Right lung (tissue), 5 donors: Measurements from ENCODE around the gene FKBP11. TPM values are rescaled to one million over a fixed set of nuclear protein-coding genes. Genes with fewer than 3 reads are reported as not detected.

Source experiments
- DNase-seq, 2 donors: peaks; one replicate each; pipeline ENCODE4 v3.0.0-alpha.2; 2013
- polyA plus RNA-seq, 5 donors: library from polyadenylated mRNA; unstranded; fragments of 120-200 nt; gene quantifications; one replicate each; pipeline versions ENCODE4 v1.2.1 to v1.2.3, GENCODE V29; 2013; ENCODE audit warnings: inconsistent platforms in 1 of 5, low replicate concordance in 1 of 5; ENCODE audit not compliant: insufficient read length in 5 of 5, insufficient read depth in 1 of 5

The FKBP11 gene
- polyA plus RNA-seq, 5 donors = 16.0 to 26.9 (median 21.8) TPM

DNA sequence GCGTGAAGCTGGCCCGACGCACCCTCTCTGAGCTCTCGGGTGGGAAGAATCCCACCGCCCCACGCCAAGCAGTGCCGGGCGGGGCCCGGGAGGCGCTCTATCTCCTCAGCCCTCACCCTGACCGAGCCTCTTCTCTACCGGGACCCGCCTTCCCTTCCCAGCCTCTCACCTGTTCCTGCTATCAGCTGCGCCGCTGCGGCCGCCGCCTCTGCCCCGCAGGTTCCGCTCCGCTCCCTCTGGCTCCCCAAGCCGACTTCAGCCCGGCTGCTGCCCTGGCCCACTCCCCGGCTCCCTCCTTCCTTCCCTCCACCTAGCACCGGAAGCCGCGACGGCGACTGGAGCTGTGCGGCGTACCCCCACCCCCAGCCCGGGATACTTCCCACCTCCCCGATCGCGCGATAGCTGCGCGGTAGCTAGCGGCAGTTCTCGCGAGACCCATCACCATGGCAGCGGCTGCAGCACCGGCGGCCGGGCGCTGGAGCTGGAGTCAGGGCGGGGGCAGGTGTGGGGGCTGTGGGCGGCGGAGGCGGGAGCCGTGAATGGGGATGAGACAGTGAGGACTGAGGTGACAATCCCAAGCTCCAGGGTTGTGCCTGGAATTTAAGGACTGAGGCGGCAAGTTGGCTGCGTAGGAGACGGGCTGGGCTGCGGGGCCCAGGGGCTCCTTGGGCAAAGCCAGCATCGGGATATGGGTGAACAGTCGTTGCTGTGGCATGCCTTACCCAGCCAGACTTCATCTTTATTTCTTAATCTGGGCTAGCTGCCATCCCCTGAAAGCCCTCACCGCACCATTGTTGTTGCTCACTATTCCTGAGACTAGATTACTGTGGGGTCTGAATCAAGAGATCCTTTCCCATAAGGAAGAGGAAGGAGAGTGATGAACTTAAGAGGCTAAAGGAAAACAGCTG, 32.1 kb upstream of the FKBP11 start, which contains the start of gene ARF3:
ARF3 (minus strand) TSS at position 347 of the 908 bp plus-strand sequence. CDS start 16,392 bp downstream, outside the sequence.
- DNase-seq = peak; percentile 95

DNA sequence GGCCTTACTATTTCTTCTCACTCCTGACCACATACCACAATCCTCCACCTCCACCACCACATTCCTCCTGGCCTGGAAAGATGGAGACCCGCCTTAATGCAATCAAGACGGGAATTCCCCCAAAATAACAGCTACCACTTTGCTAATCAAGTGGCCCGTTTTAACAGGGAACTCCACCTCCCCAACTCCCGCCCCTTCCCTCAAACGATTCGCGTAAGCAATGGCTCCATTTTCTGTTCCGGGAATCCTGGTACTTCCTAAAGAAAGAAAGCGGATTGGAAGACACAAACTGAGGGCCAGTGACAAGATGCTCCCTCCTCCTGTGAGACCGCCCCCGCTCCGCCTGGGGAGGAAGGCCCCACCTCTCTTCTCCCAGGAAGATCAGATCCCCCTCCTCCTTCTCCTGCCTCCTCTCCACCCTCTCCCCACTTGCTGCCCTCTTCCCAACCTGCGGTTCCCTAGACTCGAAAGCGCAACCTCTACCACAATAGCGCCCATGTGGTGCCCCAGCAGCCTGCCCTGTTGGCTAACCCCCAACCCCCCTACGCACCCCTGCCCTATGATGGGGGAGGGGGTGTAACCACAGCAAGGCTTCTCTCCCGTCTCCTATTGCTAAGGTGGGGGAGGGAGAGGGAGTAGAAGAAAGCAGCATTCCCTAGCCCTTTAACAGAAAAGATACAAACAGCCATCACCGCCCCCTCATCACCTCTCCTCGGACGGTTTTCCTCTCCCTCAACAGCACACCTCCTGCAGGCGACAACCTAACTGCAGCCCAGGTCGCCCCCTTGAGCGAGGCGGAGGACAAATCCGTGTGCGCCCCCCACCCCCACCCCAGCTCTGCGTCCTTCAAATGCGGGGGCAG, 31.2 kb upstream of the FKBP11 start:
- peak; percentile 83 to 86 for DNase-seq

DNA sequence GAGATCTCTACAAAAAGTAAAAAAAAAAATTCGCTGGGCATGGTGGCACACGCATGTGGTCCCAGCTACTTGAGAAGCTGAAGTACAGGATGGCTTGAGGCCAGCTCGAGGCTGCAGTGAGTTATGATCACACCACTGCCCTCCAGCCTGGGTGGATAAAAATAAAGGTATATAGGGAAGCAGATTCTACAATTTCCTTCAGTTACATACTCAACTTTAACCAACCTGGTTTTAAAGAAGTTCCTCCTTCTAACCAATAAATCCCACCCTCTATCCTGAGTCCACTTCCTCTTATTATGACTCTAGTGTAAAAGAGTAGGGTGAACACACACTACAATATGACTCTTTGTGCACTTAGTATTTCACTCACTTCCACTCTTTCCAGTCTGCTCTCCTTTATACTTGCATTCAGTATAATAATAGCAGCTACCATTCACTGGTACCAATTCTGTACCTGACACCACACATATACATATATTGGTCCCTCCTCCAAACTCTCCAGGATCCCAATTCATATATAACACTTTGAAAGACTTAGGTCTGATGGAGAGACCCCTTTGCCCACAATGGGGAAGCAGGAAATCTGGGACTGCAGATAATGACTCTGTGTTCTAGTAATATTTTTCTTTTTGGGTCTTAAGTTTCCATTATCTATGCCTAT, 29.7 kb upstream of the FKBP11 start:
- DNase-seq = no peak

DNA sequence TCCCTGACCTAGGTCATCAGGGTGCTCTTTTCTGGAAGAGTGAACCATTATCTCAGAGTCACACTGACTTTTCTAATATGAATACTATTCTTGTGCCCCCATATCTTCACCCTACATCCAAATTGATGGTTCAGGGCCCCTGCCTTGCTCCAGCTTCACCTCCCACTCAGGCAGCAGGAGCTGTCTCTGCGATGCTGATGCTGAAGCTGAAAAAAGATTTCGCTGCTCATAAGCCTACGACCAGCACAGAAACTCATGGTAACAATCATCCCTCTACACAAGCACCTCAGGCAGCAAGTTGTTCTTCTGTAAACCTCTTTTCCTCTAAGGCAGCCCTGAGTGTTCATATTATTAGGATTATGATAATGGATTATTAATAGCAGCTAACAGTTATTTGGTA, 28.8 kb upstream of the FKBP11 start:
- no peak for DNase-seq

DNA sequence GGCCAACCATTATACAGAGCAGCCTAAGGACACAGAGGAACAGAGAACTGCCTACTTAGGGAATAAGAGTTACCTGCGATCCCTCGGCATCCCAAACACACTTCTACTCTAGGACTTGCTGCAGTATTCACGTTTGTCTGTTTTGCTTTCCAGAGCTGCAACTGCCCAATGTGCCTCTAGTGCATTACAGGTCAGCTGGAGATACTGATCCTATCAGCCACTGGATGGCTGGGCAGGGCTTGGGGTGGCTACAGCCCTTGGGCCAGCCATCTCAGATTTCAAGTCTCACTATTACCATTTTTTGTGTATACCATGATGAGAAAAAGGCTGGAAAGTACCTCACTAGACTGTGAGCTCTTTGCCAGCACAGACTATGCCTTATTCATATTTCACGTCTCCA, 27.4 kb upstream of the FKBP11 start:
- no peak for DNase-seq

DNA sequence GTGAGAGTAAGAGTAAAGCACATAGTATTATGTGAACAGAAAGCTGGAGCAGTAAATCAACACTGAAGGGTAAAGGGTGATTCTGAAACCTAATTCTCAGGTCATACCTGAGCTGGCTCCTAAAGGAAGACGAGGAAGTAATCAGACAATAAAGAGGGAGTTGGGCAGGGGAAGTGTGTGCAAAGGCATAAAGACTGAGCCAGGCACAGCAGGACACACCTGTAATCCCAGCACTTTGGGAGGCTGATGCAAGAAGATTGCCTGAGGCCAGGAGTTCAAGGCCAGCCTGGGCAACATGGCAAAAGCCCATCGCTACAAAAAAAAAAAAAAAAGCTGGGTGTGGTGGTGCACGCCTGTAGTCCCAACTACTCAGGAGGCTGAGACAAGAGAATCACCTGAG, 22.4 kb upstream of the FKBP11 start:
- no peak for DNase-seq

DNA sequence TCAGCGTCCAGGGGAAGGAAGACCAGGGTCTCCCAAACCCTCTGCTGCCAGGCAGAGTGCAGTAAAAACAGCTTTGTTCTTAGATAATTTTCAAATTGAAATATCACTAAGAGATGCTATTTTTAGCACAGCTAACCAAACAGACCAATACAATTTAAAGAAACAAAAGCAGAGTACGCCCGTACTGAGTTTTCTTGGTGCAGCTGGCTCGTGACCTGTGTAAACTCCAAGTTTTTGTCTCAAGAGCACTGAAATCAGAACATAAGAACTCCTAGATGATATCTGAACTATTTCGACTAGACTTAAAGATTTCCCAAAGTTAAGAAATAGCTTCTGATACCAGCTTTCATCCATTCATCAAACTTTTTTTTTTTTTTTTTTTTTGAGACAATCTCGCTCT, 21.7 kb upstream of the FKBP11 start:
- DNase-seq = no peak

DNA sequence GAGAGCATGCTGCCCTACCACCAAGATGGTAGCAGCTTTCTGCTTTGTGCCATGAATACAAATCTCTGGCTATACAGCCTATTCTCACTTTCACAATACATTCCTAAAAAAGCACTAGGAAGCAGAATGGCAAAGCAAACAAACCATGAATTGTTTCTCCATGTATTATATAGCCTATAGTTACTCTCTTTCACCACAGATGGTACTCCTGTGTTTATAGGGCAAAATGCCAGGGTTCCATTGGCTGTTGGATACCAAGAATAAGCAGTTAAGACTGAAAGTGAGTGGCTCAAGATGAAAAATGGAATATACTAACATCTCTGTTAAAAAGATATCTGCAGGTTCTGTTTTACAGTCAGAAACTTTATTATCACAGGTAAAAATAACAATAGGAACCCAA, 20.9 kb upstream of the FKBP11 start:
- no peak for DNase-seq

DNA sequence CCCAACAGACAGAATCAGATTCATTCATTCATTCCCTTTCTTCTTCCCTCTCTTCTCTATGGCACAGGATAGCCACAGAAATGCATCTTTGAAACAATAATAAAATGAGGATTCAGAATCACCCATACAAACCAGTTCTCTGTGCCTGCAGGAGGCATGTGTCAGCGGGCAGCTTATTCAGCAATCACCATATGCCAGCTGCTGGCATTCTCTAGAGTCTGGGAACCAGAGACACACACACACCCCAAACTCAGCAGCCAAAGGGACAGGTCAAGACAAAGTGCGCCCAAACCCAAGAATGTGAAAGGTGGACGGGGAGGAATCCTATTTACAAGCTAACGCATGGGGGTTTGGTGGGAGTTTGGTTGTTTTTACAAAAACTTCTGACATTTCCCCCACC, 17.9 kb upstream of the FKBP11 start:
- no peak for DNase-seq

DNA sequence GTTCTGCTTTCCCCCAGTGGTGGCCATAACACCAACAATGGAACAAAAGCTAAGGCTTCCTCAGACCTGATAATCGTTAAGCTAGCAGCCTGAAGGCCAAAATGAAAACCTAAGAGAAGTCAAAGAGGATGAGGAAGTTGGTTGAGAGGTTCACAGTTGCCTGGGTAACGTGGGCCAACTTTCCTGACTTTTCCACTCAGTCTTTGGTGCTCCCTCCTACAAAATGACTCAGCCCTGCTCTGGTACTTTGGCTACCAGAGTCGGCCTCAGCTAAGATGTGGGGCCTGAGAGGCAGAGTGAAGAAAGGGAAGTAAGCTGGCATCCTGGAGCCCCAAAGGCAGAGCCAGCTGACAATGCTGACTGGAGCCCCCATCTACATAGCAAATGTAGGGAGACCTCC, 14.9 kb upstream of the FKBP11 start:
- no peak for DNase-seq

DNA sequence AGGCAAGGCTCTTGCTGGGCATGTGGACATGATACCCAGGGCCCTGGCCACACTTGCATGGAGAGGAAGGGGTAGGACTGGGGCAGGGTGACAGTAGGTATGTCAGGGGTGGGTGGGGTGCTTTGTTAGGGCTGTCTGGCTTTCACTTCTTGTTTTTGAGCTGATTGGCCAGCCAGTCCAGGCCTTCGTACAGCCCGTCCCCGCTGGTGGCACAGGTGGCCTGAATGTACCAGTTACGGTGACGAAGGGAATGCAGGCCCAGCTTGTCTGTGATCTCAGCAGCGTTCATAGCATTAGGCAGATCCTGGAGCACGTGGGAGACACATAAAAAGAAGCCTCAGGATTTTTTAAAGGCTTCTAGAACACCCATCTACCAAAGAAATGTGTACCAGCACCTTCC, 13.5 kb upstream of the FKBP11 start:
- DNase-seq = no peak

DNA sequence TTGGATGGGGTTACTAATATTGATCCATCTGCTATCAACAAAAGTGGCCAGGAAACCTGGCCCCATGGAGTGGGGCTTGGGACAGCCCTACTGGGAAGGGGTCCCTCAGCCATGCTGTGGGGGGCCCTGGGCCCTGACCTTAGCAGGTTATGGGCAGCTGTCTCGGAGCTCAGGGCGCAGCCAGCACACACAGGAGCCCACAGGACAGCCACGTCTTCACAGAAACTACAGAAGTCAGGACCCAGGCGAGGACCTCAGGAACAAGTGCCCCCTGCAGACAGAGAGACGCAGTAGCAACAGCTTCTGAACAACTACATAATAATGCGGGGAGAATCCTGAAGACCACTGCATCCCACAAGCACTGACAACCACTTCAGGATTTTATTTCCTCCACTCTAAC, 11.9 kb upstream of the FKBP11 start:
- no peak for DNase-seq

DNA sequence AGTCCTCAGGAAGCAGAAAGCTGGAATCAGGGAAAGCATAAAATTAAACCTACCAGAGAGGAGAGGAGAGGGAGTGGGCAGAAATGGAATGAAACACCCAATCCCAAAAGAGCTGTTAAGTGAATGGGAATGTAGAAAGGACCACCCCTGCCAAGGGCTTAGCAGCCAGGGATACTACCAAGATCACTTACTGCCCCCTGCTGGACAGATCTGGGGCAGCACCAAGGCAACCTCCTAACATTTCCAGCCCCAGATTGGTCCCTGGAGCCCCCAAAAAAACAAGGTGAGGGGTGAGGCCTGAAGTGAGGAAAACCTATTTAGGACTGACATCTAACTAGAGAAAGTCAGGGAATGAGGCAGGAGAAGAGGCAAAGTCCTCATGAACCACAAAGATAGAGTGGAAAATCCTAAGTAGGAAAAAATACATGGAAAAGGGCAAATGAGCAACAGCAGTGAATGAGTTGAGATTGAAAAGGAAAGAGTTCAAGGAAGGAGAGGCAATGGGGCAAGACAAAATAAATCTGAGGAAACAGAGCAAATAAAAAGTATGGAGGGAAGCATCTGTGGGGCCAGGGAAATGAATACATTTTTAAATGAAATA, 11.2 kb upstream of the FKBP11 start:
- peak; percentile 38 to 57 for DNase-seq

DNA sequence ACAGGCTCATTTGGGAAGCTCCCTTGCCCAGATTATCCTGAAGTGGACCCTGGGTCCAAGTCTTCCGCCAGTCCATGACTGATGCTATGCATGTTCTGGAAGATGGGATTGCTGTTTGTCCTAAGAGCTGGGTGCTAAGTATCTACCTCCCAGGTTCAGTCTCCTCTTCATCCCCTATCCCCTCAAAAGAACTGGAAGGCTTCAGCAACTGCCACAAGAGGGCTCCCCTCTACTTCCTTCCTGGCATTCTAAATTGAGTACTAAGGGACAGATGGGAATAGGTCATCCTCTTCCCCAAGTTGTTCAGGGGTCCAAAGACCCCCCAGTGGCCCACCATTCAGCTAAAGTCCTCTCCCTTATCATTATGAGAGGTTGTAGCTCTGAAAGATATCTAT, 9.0 kb upstream of the FKBP11 start:
- DNase-seq = no peak

DNA sequence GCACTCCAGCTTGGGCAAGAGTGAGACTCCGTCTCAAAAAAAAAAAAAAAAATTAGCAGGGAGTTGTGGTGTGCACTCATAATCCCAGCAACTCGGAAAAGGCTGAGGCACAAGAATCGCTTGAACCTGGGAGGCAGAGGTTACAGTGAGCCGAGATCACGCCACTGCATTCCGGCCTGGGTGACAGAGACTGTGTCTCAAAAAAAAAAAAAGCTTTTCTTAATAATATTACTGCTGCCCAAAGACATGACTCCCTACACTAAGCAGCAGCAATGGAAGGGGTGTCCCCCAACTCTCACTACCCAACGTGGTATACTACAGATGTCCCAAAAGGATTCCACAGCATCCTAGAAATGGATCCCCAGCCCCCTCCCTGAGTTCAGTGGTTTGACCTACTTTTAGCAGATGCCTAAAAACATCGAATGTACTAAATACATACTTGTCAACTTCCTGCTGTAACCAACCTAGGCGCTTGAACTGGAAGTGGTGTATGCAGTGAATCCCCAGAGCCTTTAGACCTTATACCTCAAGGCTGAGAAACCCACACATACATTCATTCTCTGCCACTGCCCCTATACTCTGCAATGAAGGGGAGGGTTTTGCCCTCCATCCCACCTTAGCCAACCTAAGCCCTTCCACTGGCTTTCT, 8.5 kb upstream of the FKBP11 start:
- no peak for DNase-seq

DNA sequence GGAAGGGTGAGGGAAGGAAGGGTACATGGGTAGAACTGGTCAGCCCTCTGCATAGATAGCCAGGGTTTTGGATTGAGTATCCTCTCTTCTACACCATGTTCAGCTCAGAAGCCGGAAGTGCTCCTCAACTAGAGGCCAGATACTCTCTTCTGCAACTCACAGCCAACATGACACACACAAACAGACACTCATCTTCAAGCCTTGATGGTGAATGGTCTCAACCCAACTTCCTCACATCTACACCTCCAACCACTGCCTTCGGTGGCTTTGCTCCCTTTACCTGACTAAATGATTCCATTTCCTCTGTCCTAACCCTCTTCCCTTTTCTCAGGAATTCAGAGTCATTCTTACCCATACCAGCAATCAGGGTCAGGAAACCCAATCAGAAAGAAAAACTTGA, 7.6 kb upstream of the FKBP11 start:
- no peak for DNase-seq

DNA sequence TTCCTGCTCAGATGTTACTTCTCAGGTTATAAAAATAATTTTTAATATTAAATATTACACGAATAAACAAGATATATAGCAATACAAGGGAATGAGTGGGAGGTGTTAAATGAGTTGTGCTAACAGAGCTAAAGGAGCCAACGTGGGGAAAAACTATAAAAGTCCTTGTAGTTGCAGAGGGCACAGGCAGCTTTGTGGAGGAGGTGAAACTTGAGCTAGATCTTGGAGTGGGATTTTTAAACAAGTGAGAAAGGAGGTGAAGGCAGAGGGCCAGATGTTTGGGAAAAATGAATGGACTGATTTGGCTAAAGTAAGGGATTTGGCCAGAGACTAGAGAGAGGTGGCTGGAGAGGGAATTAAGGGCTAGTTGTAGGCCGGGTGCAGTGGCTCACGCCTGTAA, 5.2 kb upstream of the FKBP11 start:
- no peak for DNase-seq

DNA sequence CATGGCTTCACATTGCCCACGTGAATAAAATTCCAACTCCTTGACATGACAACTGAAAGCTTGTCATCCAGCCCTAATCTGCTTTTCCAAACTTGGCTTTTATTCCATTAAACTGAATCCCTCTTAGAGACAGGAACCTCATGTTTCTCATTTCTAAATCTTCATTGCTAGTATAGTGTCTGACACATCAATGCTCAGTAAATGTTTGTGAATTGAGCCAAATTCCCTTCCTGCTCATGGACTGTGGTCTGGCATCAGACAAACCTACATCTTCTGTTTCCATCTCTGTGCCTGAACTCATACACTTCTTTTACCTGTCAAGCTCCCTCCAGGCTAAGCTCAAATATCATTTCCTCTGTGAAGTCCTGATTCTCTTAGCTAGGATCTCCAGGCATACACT, 4.3 kb upstream of the FKBP11 start:
- no peak for DNase-seq

DNA sequence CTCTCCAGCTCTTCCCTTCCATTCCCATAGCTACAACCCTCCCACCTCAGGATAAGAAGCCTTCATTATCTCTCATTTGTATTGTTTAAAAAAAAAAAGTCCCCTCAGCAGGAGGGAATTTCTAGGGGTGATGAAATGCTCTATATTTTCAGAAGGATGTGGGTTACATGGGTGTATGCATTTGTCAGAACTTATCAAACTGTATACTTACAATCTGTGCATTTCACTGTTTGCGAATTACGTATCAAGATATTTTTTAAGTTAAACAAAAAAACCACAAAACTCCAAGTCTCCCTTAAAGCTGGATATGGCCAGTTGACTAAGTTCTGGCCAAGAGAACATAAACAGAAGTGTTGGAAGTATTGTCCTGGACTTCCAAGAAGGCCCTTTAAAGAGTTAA, 2.0 kb upstream of the FKBP11 start:
- DNase-seq = no peak

DNA sequence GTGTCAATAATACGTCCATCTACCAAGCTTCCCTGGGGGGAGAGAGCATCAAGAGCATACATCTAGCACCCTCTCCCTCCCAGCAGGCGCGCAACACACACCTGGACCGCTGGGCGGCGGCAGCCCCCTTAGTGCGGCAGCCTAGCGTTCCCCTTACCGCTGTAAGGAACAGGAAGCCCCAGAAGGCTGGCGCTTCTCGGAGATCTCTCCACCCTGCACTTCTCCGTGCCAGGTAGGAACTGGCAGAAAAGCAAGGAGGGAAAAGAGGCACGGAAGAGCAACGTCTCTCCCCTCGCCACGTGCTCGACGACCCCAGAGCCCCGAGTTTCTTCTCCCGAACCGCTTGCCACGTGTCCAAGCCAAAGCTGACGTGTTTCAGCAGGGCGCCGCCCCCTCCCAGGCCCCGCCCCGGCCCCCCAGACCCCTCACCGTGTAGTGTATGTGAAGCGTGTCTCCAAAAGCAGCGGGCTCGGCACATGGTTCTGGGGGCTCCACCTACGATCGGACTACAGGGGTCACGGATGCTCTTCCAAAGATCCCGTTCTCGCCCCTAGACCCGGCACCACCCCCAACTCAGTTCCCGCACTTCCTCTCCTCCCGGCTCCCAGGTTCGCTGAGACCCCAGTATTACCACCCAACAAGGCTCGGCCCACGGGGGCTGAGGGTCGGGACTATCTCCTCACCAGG, 532 bp downstream of the FKBP11 start:
- peak; percentile 40 to 51 for DNase-seq

DNA sequence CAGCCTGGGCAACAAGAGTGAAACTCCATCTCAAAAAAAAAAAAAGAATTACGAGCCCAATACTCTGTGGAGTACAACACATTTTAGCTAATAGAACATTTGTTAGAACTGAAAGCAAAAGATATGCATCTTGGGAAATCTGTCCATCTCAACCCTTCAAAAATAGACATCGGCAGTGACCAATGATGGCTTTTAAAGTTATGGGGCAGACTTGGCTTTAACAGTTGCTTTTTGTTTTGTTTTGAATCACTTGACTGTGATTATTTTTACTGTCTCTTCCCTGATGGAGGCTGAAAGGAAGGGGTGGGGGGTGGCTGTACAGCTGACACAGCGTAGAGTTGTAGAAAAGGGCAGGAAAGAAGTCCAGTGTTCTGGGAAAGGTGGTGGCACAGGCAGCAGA, 2.2 kb downstream of the FKBP11 start:
- DNase-seq = no peak
